Stomach (tissue), 4 donors: ENCODE data around the gene ASB9.

Experiments used
- CTCF ChIP-seq, 7 experiments: fragments of 450-650 bp in 4 of 7; fragments of 200-600 bp in 3 of 7; sonication (generic) in 3 of 7; IDR thresholded peaks; one replicate each; pipeline ENCODE4 v1.5.1; 2016 to 2019; ENCODE audit warnings: antibody characterized with exemption in 7 of 7, control low read depth in 2 of 7, mild to moderate bottlenecking in 1 of 7
- EP300 ChIP-seq: sonication (generic); formaldehyde crosslinking; IDR thresholded peaks from one replicate; pipeline ENCODE4 v1.6.1; 2017; ENCODE audit warnings: antibody characterized with exemption
- POLR2A ChIP-seq, 4 donors: fragments of 450-650 bp; IDR thresholded peaks; one replicate each; pipeline ENCODE4 v1.6.1; 2016; ENCODE audit warnings: antibody characterized with exemption in 4 of 4, control low read depth in 2 of 4, mild to moderate bottlenecking in 1 of 4, moderate library complexity in 1 of 4
- POLR2AphosphoS5 ChIP-seq, 3 donors: sonication (generic); formaldehyde crosslinking; IDR thresholded peaks; one replicate each; pipeline ENCODE4 v1.6.1; 2016; ENCODE audit warnings: antibody characterized with exemption in 3 of 3

- TF ChIP-seq CTCF (IDR thresholded peaks at IDR 0.05) (no peak), EP300 (no peak), POLR2AphosphoS5 (IDR thresholded peaks at IDR 0.05) (no peak), POLR2A (IDR thresholded peaks at IDR 0.05) (no peak)
Observed at GRCh38 chrX:15315509-15315908, 45.6 kb upstream of the ASB9 start, which contains the start of gene ASB11.
